OCI-LY1 (cell line): ENCODE results near the gene DKK1.

ENCODE experiments used
- H2AFZ ChIP-seq: fragments of 200-600 bp; sonication (generic), shearing (Covaris generic); 2 replicates; pipeline ENCODE4 v1.6.0; 2014; ENCODE audit warnings: antibody characterized with exemption, mild to moderate bottlenecking, low read length
- H3F3A ChIP-seq: fragments of 200-600 bp; sonication (generic), shearing (Covaris generic); 2 replicates; pipeline ENCODE4 v1.6.0; 2014; ENCODE audit warnings: mild to moderate bottlenecking, antibody characterized with exemption, low read length, moderate library complexity; ENCODE audit not compliant: insufficient read depth
- H3K27ac ChIP-seq: fragments of 200-600 bp; sonication (generic); 2 replicates; pipeline ENCODE4 v1.5.1; 2014; ENCODE audit warnings: low read length, mixed run types, mild to moderate bottlenecking, low read depth; ENCODE audit not compliant: poor library complexity, severe bottlenecking
- H3K27me3 ChIP-seq: fragments of 200-600 bp; sonication (generic); 2 replicates; pipeline ENCODE4 v1.6.0; 2014; ENCODE audit warnings: antibody characterized with exemption, mild to moderate bottlenecking, low read length, moderate library complexity; ENCODE audit not compliant: insufficient read depth
- H3K36me3 ChIP-seq: fragments of 200-600 bp; sonication (generic); 2 replicates; pipeline ENCODE4 v1.6.1; 2014; ENCODE audit warnings: mild to moderate bottlenecking, antibody characterized with exemption, low read length, moderate library complexity, mixed read lengths; ENCODE audit not compliant: insufficient read depth
- H3K4me1 ChIP-seq: fragments of 200-600 bp; sonication (generic); 2 replicates; pipeline ENCODE4 v1.5.1; 2014; ENCODE audit warnings: mild to moderate bottlenecking, low read length, moderate library complexity; ENCODE audit not compliant: insufficient read depth, severe bottlenecking
- H3K4me2 ChIP-seq: fragments of 200-600 bp; sonication (generic), shearing (Covaris generic); 2 replicates; pipeline ENCODE4 v1.6.1; 2014; ENCODE audit warnings: low read length
- H3K4me3 ChIP-seq: fragments of 200-600 bp; sonication (generic); 2 replicates; pipeline ENCODE4 v1.5.1; 2014; ENCODE audit warnings: low read length, low read depth, mild to moderate bottlenecking, mixed read lengths; ENCODE audit not compliant: poor library complexity, severe bottlenecking
- H3K79me2 ChIP-seq: fragments of 200-600 bp; shearing (Covaris generic); 2 replicates; pipeline ENCODE4 v1.6.1; 2016; ENCODE audit warnings: mixed run types, low read length, mixed read lengths; ENCODE audit not compliant: insufficient read depth
- H3K9ac ChIP-seq: fragments of 200-600 bp; sonication (generic), shearing (Covaris generic); 2 replicates; pipeline ENCODE4 v1.6.1; 2014; ENCODE audit warnings: mild to moderate bottlenecking, low read length, mixed read lengths
- H3K9me2 ChIP-seq: fragments of 200-600 bp; sonication (generic), shearing (Covaris generic); 2 replicates; pipeline ENCODE4 v1.6.1; 2014; ENCODE audit warnings: low read depth, mild to moderate bottlenecking, low read length, mixed read lengths
- H3K9me3 ChIP-seq: fragments of 200-600 bp; shearing (Covaris generic); 2 replicates; pipeline ENCODE4 v1.6.1; 2014; ENCODE audit warnings: low read length, mixed read lengths
- H4K20me1 ChIP-seq: fragments of 200-600 bp; sonication (generic), shearing (Covaris generic); 2 replicates; pipeline ENCODE4 v1.6.0; 2016; ENCODE audit warnings: mild to moderate bottlenecking, low read length; ENCODE audit not compliant: insufficient read depth
- CTCF ChIP-seq: fragments of 200-600 bp; sonication (generic), shearing (Covaris generic); IDR thresholded peaks from 2 replicates; pipeline ENCODE4 v1.5.1; 2017; ENCODE audit warnings: mild to moderate bottlenecking, antibody characterized with exemption, low read length, moderate library complexity, mixed read lengths
- EZH2 ChIP-seq: fragments of 200-600 bp; sonication (generic), shearing (Covaris generic); IDR thresholded peaks from 2 replicates; pipeline ENCODE4 v1.8.0; 2017; ENCODE audit warnings: borderline replicate concordance, mixed run types, mild to moderate bottlenecking, antibody characterized with exemption, low read length, moderate library complexity, mixed read lengths

Gene DKK1

GRCh38 chr10:52351914-52352330 is 37.8 kb downstream of the DKK1 start:
- no peaks in the 10 kb centered on the region for H4K20me1 ChIP-seq
- H2AFZ ChIP-seq: no peak overlapping the region
- H3K4me3 ChIP-seq: no peak overlapping the region
- H3F3A ChIP-seq: no peaks in the 10 kb centered on the region
- H3K36me3 ChIP-seq: no peaks in the 10 kb centered on the region
- TF ChIP-seq CTCF: no peak
- no peak for TF ChIP-seq EZH2
- H3K9me2 ChIP-seq: no peaks in the 10 kb centered on the region
- H3K27ac ChIP-seq: no peak overlapping the region
- H3K4me2 ChIP-seq: no peak overlapping the region
- no peaks in the 10 kb centered on the region for H3K27me3 ChIP-seq
- H3K79me2 ChIP-seq: no peaks in the 10 kb centered on the region
- H3K9ac ChIP-seq: no peak overlapping the region
- H3K9me3 ChIP-seq: no peaks in the 10 kb centered on the region
- no peaks in the 10 kb centered on the region for H3K4me1 ChIP-seq

- no peaks in the 10 kb centered on the region for H3F3A ChIP-seq
- no peaks in the 10 kb centered on the region for H3K27me3 ChIP-seq
- H3K27ac ChIP-seq: no peak overlapping the region
- H3K4me3 ChIP-seq: no peak overlapping the region
- no peaks in the 10 kb centered on the region for H3K9me3 ChIP-seq
- no peaks in the 10 kb centered on the region for H3K79me2 ChIP-seq
- TF ChIP-seq EZH2 (no peak), CTCF (no peak)
- H3K4me2 ChIP-seq: no peak overlapping the region
- no peak overlapping the region for H2AFZ ChIP-seq
- H3K4me1 ChIP-seq: no peaks in the 10 kb centered on the region
- H4K20me1 ChIP-seq: no peaks in the 10 kb centered on the region
- no peaks in the 10 kb centered on the region for H3K9me2 ChIP-seq
- no peaks in the 10 kb centered on the region for H3K36me3 ChIP-seq
- H3K9ac ChIP-seq: no peak overlapping the region
Measured at GRCh38 chr10:52353205-52353604, 39.1 kb downstream of the DKK1 start.

- Histone ChIP-seq H4K20me1 (no peaks in the 10 kb centered on the region), H3K4me3 (no peak overlapping the region), H3K9me2 (no peaks in the 10 kb centered on the region), H3F3A (no peaks in the 10 kb centered on the region), H3K27ac (no peak overlapping the region), H3K4me1 (no peaks in the 10 kb centered on the region), H2AFZ (no peak overlapping the region), H3K4me2 (no peak overlapping the region), H3K27me3 (no peaks in the 10 kb centered on the region), H3K9ac (no peak overlapping the region), H3K36me3 (no peaks in the 10 kb centered on the region), H3K79me2 (no peaks in the 10 kb centered on the region), H3K9me3 (no peaks in the 10 kb centered on the region)
- TF ChIP-seq EZH2 (no peak), CTCF (no peak)
Measured at GRCh38 chr10:52353960-52354394, 39.9 kb downstream of the DKK1 start.
